Retina (tissue), 1 donor: ENCODE results near the gene NFIA.

Experiments used
- DNase-seq: peaks from one replicate; pipeline ENCODE4 v3.0.0-alpha.2; 2016

The NFIA gene

DNA sequence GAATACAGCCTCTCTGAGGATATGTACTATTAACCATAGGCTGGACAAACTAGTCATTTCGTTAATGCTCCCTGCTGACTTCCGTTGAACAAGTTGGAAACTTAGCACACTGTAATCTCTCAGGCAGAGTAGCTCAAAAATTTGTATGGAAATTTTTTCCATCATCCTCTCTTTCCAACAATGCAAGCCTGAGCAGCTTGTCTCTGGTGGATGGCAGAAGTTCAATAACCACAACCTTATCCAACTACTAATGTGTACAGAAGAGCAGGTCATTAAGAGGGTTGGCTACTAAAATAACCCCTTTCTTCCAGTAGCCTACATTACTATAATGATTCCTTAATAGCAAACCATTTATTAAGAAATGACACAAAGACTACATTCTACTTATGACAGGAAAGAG lies 262.3 kb downstream of the NFIA start:
- no peak for DNase-seq

DNA sequence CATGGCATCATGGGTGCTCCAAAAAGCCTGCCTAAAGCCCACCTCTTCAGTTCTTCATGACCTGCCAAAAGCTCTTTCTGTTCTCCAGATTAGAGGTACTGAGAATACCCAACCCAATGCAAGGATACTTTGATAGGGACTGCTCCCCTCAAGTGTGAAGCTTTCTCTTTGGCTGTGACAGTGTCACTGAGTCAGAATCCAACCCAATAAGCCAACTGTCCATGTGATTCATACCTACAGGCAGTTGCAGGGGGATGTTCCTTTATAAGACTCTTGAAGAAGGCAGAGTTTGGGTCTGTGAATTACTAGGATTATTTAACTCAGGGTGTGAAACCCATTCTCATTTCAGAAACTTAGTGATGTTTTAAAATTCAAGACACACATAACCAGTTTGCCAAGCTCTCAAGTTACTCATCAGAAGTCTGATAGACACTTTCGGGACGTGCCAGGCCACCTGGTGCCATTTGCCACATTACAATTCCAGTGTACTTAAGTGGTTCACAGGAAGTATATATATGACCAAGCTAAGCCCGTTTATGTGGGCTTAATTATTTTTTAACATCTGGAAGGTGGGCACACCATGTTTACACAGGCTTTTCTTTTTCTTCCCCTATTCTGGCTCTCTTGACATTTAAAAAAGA lies 265.8 kb downstream of the NFIA start:
- no peak for DNase-seq

DNA sequence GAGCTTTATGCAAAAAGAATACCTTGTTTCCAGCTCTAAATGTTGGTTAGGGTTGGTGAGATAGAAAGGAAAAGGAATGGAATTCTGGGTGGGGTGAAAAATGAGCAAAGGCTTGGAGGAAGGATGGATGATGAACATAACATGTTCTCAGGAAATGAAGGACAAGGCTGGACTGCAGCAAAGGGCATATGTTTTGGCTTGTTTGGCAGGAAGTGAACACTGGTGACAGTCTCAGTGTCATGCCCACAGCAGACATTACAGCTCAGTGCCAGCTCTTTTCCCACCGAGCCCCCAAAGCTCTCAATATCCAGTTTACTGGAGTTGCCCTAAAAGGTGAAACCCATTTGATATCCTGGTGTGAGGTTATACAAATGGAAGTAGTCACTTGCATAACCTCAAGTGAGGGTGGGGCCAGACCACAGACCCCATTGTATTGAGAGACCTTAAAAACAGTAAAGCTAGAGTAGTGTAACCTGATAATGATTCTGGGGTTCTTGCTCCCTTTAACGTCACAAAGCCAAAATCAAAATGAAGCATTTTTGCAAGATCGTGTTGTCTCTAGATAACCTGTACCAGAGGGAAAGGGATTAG lies 270.6 kb downstream of the NFIA start:
- no peak for DNase-seq

DNA sequence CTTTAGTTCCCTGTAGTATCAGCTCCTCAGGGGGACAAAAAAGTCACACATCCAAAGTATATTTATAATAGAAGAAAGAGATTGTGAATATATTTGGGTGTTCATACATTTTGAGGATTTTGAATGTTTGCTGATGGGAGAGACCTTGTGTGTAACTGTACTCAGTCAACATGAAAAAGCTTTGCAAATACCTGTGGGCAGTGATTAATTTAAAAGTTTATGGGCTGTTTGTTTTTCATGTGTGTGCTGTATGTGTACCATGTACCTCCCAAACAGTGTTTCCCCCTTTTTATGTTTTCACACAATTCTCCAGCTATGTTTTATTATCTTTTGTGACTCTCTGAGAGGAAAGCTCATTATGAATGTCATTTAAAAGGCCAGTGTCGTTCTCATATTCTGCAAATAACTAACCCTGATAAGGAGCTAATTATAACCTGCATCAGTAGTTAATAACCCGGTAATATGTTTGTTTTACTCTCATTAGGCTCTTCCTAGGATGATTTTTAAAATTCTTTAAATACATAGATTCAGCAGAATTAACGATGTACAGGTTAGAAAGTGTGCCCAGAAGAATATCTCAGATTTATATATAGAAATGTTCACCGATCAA lies 271.5 kb downstream of the NFIA start:
- no peak for DNase-seq

DNA sequence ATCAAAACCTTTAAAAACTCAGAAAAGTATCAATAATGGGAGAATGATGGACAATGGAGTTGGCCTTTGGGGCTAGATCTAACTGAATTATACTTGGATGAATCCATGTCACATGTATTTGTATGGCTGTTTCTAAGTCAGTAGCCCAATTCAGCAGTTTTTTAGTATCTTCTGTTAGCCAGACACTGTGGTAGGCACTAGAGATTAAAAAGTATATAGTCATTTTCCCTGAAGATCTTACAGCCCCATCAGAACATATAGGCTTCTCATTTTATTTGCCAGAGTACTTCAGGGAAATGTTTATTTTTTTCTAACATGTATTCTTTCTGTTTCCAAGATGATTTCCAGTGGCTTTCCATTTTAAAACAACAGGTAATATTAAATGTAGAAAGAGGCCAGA lies 273.7 kb downstream of the NFIA start:
- no peak for DNase-seq

DNA sequence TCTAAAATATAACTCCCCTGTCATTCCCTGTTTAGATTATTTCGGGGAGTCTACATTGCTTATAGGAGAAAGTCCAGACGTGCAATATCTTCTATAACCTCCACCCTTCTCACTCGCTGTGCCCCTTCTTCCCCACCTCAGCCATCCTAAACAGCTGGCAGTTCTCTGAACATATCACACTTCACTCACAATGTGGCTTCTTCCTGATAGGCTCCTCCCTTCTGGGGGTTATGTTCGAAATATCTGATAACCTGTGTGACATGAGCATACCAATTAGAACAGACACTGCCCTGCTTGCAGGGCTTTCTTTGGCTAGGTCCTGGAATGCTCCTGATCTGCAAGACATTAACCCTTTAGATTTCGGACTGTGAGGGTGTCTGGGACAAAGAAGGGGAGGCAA lies 274.6 kb downstream of the NFIA start:
- DNase-seq: no peak

DNA sequence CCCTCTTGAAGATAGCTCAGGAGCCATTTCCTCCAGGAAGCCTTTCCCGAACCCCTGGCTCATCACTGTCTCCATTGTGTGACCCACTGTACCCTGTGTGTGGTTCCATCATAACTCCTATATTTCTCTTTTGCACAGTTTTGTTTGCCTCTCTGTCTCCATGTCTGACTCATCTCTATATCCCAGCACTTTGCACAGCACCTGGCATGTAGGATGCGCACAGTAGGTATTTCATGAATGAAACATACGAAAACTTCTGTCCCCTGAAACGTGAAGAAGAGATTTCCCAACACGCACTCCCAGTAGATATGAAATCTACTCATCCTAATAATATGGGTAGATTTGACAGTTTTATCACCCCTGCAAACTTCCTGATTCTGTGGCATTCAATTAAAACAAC lies 275.2 kb downstream of the NFIA start:
- DNase-seq: no peak

DNA sequence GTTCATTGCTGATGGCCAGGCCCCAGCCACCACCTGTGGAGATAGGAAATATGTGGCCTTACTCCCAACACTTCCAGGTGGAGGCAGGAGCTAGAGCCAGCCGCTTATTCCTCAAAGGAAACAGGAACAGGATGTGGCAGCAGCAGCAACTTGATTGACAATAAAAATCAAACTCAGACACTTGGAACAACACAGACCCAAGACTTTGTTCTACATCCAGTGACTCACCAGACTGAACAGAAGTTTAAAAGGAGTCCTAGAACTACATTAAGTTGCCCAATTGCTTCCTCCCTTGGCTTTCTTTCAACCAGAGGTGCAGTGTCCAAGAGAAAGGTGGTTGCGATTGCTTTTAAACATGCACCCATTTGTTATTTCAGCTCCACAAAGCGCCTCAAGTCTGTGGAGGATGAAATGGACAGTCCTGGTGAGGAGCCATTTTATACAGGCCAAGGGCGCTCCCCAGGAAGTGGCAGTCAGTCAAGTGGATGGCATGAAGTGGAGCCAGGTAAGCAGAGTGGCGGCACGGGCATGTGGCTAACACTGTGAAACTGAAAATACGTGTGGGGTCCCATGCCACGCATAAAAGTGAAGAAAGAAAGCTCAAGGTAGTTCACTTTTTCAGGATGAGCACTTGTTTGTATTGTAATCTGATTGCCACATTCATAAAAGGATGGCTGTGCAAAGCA lies 276.6 kb downstream of the NFIA start:
- DNase-seq: no peak

DNA sequence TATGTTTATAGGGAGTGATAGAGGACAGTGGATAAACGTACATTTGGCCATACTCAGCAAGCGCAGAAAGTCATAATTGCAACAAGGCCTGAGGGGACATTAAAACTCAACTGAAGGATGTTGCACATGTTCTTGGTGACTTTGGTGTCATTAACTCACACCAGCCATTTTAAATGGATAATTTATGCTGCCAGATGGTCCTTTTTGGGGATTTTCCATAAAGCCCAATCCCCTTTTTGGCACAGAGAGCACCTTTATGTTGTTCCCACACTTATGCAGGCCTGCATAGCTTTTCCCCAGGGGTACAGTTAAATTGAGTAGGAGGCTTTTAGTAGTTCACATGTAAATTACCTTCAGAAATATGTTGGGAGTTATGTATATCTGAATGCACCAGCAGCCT lies 279.6 kb downstream of the NFIA start:
- no peak for DNase-seq

DNA sequence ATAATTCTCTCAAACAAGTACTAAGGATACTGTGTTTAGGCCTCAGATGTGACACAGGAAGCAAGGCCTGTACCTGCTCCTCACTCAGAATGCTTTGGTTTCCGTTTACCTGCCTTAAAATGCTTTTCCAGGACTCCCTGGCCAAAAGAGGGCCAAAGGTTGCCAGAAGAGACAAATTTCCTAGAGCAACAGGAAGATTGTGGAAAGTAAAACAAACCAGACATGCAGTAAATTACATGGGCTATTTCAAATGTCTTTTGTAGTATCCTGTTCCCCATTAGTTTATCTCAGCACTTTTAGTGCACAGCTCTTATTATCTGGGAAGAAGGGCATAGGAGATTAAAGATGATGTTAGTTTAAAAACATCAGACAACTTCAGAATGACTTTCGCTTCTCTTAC lies 280.0 kb downstream of the NFIA start:
- no peak for DNase-seq

DNA sequence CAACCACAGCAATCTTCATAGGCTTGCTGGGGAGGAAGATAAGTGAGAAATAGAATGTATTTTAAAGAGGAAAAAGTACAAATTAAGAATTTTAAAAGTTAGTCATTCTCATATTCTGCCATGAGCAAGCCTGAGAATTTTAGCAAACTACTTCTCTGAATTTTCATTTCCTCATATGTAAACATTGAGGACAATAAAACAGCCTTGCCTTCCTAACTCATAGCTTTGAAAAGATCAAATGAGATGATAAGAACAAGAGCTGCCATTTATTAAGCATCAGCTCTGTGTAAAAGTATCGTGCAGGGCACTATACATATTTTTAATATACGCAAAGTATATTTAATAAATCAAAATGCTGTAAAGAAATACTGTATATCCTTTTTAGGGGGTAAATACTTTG lies 286.0 kb downstream of the NFIA start:
- DNase-seq: no peak

DNA sequence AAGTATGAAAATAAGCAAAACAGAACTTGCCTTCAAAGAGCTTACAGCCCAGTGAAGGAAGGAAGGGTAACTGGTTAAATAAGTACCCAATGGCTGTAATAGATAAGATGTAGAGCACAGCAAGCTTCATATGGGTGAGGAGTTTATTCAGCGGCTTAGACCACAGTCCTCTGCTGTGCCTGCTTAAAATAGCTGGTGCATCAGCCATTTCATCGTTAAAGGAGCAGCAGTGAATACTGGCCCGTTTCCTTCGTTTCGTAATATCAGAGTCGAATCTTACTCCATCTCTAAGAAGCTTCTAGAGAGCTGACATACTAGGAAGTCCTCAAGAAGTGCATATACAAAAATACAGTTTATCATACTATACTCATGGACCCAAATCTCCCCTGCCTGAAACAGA lies 286.5 kb downstream of the NFIA start:
- DNase-seq: no peak

DNA sequence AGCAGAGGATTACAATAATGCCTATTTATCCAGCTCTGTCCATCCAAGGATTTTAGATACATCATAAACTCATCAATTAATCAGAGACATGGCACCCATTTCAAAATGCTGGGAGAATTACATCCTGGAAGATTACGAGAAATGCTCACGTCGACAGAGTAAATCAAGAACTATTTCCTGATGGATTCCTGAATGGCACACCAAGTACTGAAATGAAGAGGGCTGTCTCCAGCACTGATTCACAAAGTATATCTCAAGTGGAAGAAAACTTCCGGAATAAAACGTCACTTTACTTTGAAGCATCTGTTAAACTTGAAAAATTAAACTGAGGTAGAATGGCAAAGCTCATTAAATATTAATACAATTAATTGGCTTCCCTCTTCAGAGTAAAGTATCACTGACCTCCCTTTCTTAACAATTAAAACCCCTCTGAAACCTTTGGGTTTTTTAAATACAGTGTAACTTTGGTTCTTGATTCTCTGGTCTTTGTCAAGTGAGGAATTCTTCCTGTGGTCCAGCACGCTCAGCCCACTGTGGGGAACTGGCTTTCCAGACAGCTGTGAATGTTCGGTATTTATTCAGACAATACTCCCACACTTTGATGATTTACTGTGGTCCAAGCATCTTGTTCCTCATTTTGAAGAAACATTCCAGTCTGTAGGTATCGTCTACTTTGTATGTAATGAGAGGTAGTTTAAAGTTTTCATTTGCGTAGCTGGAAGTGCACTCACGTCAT lies 288.0 kb downstream of the NFIA start:
- DNase-seq: no peak

DNA sequence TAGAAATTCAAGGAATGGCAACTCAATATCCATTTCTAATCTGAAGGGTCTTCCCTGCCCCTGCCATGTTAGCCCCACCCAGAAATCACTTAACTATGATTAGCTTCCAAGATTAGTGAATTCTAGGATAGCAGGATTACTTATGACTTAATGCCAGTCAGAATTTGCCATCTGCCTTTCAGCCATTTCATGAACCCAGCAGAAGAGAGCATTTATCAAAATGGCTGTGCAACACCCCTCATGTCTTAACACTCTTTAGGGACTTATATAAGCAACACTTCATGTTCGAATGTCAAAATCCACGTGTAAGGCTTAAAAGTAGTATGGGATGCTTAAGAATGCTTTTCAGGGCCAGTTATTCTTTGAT lies 288.5 kb downstream of the NFIA start:
- no peak for DNase-seq

DNA sequence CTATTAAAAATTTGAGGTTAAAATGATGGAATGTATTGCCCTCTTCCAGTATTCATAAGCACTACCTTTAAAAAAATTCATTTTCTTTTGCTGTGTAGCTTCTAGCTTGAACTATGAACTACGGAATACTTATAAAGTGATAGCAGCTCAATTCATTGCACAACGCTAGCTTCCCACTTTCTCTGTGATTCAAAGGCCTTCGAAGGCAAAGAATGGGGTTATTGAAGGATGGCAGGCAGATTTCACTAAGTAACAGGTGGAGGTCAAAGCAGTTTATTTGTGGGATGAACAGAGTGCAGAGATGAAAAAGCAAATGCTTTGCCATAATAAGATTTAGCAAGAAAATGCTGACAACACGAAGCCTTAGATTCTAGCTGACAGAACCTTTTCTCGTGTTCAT lies 290.6 kb downstream of the NFIA start:
- no peak for DNase-seq

DNA sequence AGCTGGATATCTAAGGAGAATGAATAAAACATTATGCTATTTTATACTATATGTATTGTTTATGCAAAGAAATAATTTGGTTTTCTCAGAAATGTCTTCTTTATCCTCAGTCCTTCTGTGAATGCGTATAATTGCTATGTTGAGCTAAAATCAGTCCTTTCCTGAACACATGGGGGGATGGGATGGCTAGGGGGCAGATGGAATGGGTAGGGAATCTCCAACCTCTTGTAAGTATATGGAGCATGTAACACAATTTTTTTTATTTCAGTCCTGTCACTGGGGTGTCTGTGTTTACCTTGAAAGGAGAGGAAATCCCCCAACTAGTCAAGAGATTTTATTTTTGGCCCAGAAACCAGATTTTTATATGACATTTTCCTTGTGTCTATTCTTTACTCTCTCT lies 291.8 kb downstream of the NFIA start:
- no peak for DNase-seq

DNA sequence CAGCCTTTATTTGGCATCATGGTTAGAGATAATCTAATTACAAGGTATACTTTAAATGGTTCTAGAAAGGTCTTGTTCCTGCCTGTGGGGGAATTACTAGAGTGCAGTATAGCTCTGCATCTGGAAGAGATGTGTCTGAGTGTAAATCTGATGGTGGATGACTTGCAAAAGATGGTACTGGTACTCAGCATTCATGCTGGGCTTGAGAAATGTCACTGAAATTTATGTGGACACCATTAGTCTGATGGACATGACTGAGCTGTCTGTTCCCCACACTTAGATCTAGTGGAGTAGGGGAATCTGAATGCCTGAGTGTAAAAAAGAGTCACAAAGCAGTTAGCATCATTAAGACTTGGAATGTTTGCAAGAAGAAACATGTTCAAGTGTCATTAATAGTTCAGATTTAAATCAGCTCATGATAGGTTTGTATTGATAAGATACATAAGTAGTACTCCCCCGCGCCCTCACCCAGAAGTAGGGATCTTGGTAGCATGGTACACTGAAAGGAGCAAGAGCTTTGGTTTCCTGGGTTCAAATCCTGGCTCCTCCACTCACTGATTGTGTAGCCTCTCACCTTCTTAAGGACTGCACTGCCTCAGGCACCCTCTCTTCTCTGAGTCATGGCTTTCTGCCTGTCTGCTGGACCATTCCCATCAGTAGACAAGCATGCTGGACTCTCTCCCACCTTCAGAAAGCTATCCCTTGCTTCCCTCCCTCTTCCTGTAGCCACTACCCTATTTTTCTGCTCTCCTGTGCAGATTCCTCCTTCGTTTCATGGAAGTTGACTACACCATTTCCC lies 292.9 kb downstream of the NFIA start:
- DNase-seq: no peak

DNA sequence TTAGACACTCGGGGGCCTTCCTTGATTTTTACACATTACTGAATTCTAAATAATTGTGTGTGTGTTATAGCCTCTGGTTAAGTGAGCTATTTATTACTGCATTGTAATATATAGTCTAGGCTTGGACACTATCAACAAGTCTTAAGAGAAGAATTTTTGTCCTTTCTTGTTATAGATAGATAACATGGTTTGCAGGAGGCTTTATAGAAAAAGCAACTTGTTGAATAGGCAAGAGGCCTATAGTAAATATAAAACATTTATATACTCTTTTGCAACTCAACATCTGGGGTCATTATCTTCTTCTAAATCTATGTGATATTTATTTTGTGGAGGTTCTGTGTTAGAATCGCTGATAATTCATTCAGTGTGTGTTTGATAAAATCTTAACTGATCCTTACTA lies 293.8 kb downstream of the NFIA start:
- no peak for DNase-seq

DNA sequence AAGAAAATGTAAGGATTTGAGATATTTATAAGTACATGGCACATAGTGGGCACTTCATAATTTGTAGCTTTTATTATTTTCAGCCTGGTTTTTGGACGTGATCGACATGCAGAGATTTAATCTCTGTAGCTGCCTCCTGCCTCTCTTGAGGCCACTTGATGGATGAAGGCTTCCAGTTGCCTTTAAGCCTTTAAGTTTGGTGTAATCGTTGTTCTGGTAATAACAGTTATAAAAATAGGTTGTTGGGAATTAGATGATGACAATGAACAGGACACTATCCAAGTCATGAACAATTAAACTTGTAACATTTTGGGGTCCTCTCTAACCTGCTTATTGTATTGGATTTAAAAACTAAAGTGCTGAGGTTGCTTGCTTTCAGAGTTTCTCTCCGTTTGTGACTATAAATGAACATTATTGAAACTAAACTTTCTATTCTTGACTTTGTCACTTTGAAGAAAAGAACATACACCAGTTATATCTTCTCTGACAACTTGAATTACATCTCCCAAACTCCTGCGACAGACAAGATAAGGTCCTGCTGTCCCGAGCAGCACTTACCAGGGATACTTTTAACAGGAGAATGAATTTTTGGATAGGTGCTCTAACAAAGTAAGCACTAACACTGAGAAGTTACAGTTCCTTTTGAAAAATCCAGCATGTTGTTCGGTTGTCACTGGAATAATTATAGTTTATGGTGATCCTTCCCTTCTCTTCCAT lies 295.0 kb downstream of the NFIA start:
- no peak for DNase-seq

DNA sequence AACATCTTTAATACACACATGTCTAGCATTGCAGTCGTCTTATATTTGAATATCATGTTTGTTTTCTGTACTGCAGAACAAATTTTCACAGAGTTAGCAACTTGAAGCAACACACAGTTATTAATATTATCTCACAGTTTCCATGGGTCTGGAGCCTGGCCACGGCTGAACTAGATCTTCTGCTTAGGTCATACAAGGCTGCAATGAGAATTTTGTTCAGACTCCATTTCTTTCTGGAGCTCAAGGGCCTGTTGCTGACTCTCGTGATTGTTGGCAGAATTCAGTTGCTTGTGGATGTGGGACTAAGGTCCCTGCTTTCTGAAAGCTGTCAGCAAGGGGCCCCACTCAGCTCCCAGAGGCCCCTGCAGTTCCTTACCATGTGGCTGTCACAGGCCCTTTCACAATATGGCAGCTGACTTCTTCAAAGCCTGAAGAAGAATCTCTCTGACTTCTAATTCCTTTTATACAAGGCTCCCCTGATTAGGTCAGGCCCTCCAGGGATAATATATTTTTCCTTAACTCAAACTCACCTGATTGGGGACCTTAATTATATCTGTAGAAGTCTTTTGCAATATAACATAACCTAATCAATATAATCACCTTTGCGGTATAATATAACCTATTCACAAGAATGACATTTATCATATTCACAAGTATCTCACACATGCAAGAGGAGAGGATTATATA lies 296.3 kb downstream of the NFIA start:
- DNase-seq: no peak

DNA sequence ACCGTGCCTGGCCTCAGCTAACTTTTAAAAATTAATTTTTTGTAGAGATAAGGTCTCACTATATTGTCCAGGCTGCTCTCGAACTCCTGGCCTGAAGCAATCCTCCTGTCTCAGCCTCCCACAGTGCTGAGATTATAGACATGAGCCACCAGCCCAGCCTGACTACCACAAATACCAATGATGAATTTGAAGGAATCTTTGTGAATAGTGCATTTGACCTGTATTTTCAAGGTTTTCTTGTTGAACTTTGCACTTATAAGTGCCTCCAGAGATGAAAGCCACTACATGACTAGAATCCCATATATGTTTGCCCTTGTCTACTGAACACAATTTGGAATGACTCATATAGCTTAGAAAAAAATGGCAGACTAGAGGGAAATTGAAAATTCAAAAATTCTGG lies 297.3 kb downstream of the NFIA start:
- no peak for DNase-seq

DNA sequence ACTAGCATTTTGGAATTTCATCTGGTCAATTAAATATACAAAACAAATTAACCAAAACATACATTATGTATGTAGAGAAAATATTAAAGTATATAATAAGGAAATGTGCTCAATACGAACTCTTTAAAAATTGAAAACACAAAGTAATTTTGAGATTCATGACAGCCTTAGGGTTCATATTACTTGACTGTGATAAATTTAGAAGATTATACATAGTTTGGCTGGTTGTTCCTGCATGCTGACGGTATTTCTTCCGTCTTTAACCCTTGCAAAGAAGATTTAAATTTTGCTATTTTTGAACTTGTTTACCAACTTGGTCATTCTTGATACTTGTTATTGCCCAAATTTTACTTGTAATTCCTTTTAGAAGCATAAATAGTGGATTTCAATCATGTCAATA lies 298.2 kb downstream of the NFIA start:
- no peak for DNase-seq
